A673 (cell line): ENCODE measurements around the gene ZNF775. TPM values are rescaled to one million over a fixed set of nuclear protein-coding genes. Genes with fewer than 3 reads are reported as not detected.

Experiments used
- BruUV-seq: library from RNA; stranded (reverse); fragments of 400-500 nt; replicated peaks from 2 replicates; lab custom pipeline; 2021; lab: Mats Ljungman, UMichigan
- CTCF ChIA-PET: fragments of 300-600 bp; sonication (Branson Sonifier 250); formaldehyde crosslinking; loops from one replicate; lab custom pipeline; 2022; ENCODE audit warnings: antibody characterized with exemption; lab: Charles Lee
- POLR2A ChIA-PET: fragments of 300-600 bp; sonication (Branson Sonifier 250); formaldehyde crosslinking; loops from one replicate; lab custom pipeline; 2022; ENCODE audit warnings: antibody characterized with exemption; ENCODE audit not compliant: low non-redundant PET; lab: Charles Lee
- DNase-seq: peaks from one replicate; pipeline ENCODE4 v3.0.0-alpha.2; 2015; ENCODE audit warnings: low spot score
- H3K27ac ChIP-seq: fragments of 200-600 bp; sonication (generic); 2 replicates; pipeline ENCODE4 v1.5.1; 2016; ENCODE audit warnings: mixed run types, low read depth, mild to moderate bottlenecking, mixed read lengths, antibody characterized with exemption, low read length; ENCODE audit not compliant: poor library complexity, severe bottlenecking
- H3K27me3 ChIP-seq: fragments of 200-600 bp; sonication (generic); replicated peaks from 2 replicates; pipeline ENCODE4 v1.6.1; 2017; ENCODE audit warnings: mixed run types, low read depth, mild to moderate bottlenecking, mixed read lengths, antibody characterized with exemption, low read length; ENCODE audit not compliant: insufficient read depth, poor library complexity
- H3K36me3 ChIP-seq: fragments of 200-600 bp; sonication (generic); 2 replicates; pipeline ENCODE4 v1.6.1; 2016; ENCODE audit warnings: mixed run types, mild to moderate bottlenecking, mixed read lengths, antibody characterized with exemption, low read length; ENCODE audit not compliant: insufficient read depth, poor library complexity, severe bottlenecking
- H3K4me1 ChIP-seq: fragments of 200-600 bp; sonication (generic); 2 replicates; pipeline ENCODE4 v1.6.1; 2017; ENCODE audit warnings: mixed run types, mild to moderate bottlenecking, mixed read lengths, antibody characterized with exemption, low read length; ENCODE audit not compliant: insufficient read depth, poor library complexity, severe bottlenecking
- H3K4me3 ChIP-seq: fragments of 200-600 bp; sonication (generic); 2 replicates; pipeline ENCODE4 v1.5.1; 2016; ENCODE audit warnings: low read depth, mixed run types, mild to moderate bottlenecking, mixed read lengths, low read length; ENCODE audit not compliant: poor library complexity, severe bottlenecking
- H3K9me3 ChIP-seq: fragments of 200-600 bp; sonication (generic); 2 replicates; pipeline ENCODE4 v1.6.1; 2016; ENCODE audit warnings: mixed run types, low read depth, mild to moderate bottlenecking, mixed read lengths, antibody characterized with exemption, low read length; ENCODE audit not compliant: poor library complexity, severe bottlenecking
- CTCF ChIP-seq: fragments of 300-800, 200-600 bp; sonication (generic); conservative IDR thresholded peaks from 2 replicates; pipeline ENCODE4 v1.5.1; 2017; ENCODE audit warnings: low read depth, mild to moderate bottlenecking, antibody characterized with exemption, low read length, moderate library complexity, mixed read lengths
- EZH2 ChIP-seq: fragments of 200-600 bp; sonication (generic); IDR thresholded peaks from 2 replicates; pipeline ENCODE4 v1.6.1; 2017; ENCODE audit warnings: borderline replicate concordance, low read depth, mild to moderate bottlenecking, mixed read lengths, antibody characterized with exemption, low read length; ENCODE audit not compliant: poor library complexity, severe bottlenecking
- intact Hi-C: fragments of 100-400 bp; cut with micrococcal nuclease; formaldehyde crosslinking; loops from one replicate; pipeline ENCODE4 v1.10.0; 2022; ENCODE audit not compliant: unreplicated experiment
- total RNA-seq: library from RNA; stranded (reverse); gene quantifications from 2 replicates; pipeline ENCODE4 v1.2.3, GENCODE V29; 2021

ZNF775 gene
- total RNA-seq, 1 experiment from 2014 or later: 12.1 TPM

GRCh38 chr7:150359622-150360362, 19.3 kb upstream of the ZNF775 start:
- intact Hi-C loops: loop anchor here (1.0 to 5.0 kb wide), 2 partner anchors 31 to 63 kb away; no protein-coding TSS in a partner anchor
- H3K4me3 ChIP-seq: no peak overlapping the region
- H3K36me3 ChIP-seq: no peaks in the 10 kb centered on the region
- H3K9me3 ChIP-seq: no peaks in the 10 kb centered on the region
- no peaks in the 10 kb centered on the region for H3K27me3 ChIP-seq
- ChIA-PET POLR2A (no interaction called here), CTCF (no interaction called here)
- no TSS peak for BruUV-seq
- DNase-seq: no peak
- H3K27ac ChIP-seq: no peak overlapping the region
- H3K4me1 ChIP-seq: peaks cover 41% of the 10 kb centered on the region
- TF ChIP-seq CTCF (no peak), EZH2 (no peak)

GRCh38 chr7:150360363-150361058, 18.6 kb upstream of the ZNF775 start:
- Histone ChIP-seq H3K4me1 (peaks cover 41% of the 10 kb centered on the region), H3K36me3 (no peaks in the 10 kb centered on the region), H3K4me3 (no peak overlapping the region), H3K27me3 (no peaks in the 10 kb centered on the region), H3K27ac (no peak overlapping the region), H3K9me3 (no peaks in the 10 kb centered on the region)
- ChIA-PET CTCF (no interaction called here), POLR2A (no interaction called here)
- TF ChIP-seq CTCF: no peak
- no peak for TF ChIP-seq EZH2
- intact Hi-C loops: loop anchor here (1.0 kb wide), 1 partner anchor 32 kb away; no protein-coding TSS in a partner anchor
- DNase-seq: no peak
- BruUV-seq: no TSS peak

- Histone ChIP-seq H3K9me3 (no peaks in the 10 kb centered on the region), H3K27ac (no peak overlapping the region), H3K4me1 (peaks cover 41% of the 10 kb centered on the region), H3K36me3 (no peaks in the 10 kb centered on the region), H3K27me3 (no peaks in the 10 kb centered on the region), H3K4me3 (no peak overlapping the region)
- CTCF ChIA-PET: interaction anchor here (0.7 kb wide), 1 partner anchor 15 kb away, joined by 3 read pairs; no protein-coding TSS in a partner anchor
- intact Hi-C loops: no loop called here
- no peak for DNase-seq
- no peak for TF ChIP-seq EZH2
- POLR2A ChIA-PET: no interaction called here
- no TSS peak for BruUV-seq
Observed at GRCh38 chr7:150361402-150361801, 17.7 kb upstream of the ZNF775 start.
